ENCODE measurements around the gene FTO.

Gene FTO

GRCh38 chr16:54027062-54027461 lies 323.1 kb downstream of the FTO start:
- DNase-seq (ENCODE audit: low read depth, low spot score), result peak; percentile 46
- no peak for TF ChIP-seq CTCF (IDR thresholded peaks at IDR 0.05; ENCODE audit: insufficient read depth, low read length, missing control alignments)
- ChIA-PET POLR2A (no interaction called here), CTCF (no interaction called here)
- no peak overlapping the region for H3K4me3 ChIP-seq (ENCODE audit: low read depth, low read length)

- H3K4me3 ChIP-seq (ENCODE audit: low read depth, low read length), result no peak overlapping the region
- no peak for DNase-seq (ENCODE audit: low read depth, low spot score)
- CTCF ChIA-PET, result no interaction called here
- no peak for TF ChIP-seq CTCF (IDR thresholded peaks at IDR 0.05; ENCODE audit: insufficient read depth, low read length, missing control alignments)
- POLR2A ChIA-PET, result no interaction called here
These were observed 323.6 kb downstream of the FTO start for GRCh38 chr16:54027558-54027957.

- TF ChIP-seq CTCF (IDR thresholded peaks at IDR 0.05; ENCODE audit: insufficient read depth, low read length, missing control alignments), result no peak
- no peak overlapping the region for H3K4me3 ChIP-seq (ENCODE audit: low read depth, low read length)
- DNase-seq (ENCODE audit: low read depth, low spot score), result no peak
- ChIA-PET CTCF (no interaction called here), POLR2A (no interaction called here)
These were observed 324.0 kb downstream of the FTO start for GRCh38 chr16:54027995-54028394.

GRCh38 chr16:54030451-54030850 lies 326.5 kb downstream of the FTO start:
- TF ChIP-seq CTCF (IDR thresholded peaks at IDR 0.05; ENCODE audit: insufficient read depth, low read length, missing control alignments), result no peak
- no peak overlapping the region for H3K4me3 ChIP-seq (ENCODE audit: low read depth, low read length)
- no peak for DNase-seq (ENCODE audit: low read depth, low spot score)
- ChIA-PET POLR2A (no interaction called here), CTCF (no interaction called here)

- no peak overlapping the region for H3K4me3 ChIP-seq (ENCODE audit: low read depth, low read length)
- no peak for DNase-seq (ENCODE audit: low read depth, low spot score)
- ChIA-PET CTCF (no interaction called here), POLR2A (no interaction called here)
- no peak for TF ChIP-seq CTCF (IDR thresholded peaks at IDR 0.05; ENCODE audit: insufficient read depth, low read length, missing control alignments)
These were observed 327.3 kb downstream of the FTO start for GRCh38 chr16:54031107-54031760.

GRCh38 chr16:54033747-54034146 lies 329.8 kb downstream of the FTO start:
- no peak for DNase-seq (ENCODE audit: low read depth, low spot score)
- ChIA-PET CTCF (no interaction called here), POLR2A (no interaction called here)
- no peak for TF ChIP-seq CTCF (IDR thresholded peaks at IDR 0.05; ENCODE audit: insufficient read depth, low read length, missing control alignments)
- H3K4me3 ChIP-seq (ENCODE audit: low read depth, low read length), result no peak overlapping the region
